SK-N-MC (cell line): Measurements from ENCODE around the gene SCART1.
"Not testable (repeated sequence)": the region's sequence is repeated elsewhere in the genome, so short reads cannot be mapped to it uniquely, and the experiment has no call there.

Experiments used
- DNase-seq: peaks from one replicate; pipeline ENCODE4 v3.0.0-alpha.2; 2011; ENCODE audit warnings: low read depth, low spot score
- H3K27ac ChIP-seq: fragments of 200-600 bp; sonication (generic); 2 replicates; pipeline ENCODE4 v1.5.1; 2016; ENCODE audit warnings: mixed run types
- H3K36me3 ChIP-seq: fragments of 200-600 bp; sonication (generic); 2 replicates; pipeline ENCODE4 v1.6.1; 2017; ENCODE audit warnings: antibody characterized with exemption, low read length, mixed read lengths; ENCODE audit not compliant: insufficient read depth
- H3K4me3 ChIP-seq: fragments of 200-600 bp; sonication (generic); 2 replicates; pipeline ENCODE4 v1.5.1; 2016
- H3K9ac ChIP-seq: fragments of 200-600 bp; sonication (generic); 2 replicates; pipeline ENCODE4 v1.8.0; 2017; ENCODE audit warnings: mixed run types, mixed read lengths; ENCODE audit not compliant: insufficient read length
- H3K9me3 ChIP-seq: fragments of 200-600 bp; sonication (generic); 2 replicates; pipeline ENCODE4 v1.6.1; 2017; ENCODE audit warnings: low read depth, mild to moderate bottlenecking, antibody characterized with exemption, low read length, moderate library complexity, mixed read lengths
- EZH2 ChIP-seq: fragments of 200-600 bp; sonication (generic); IDR thresholded peaks from one replicate; pipeline ENCODE4 v1.6.1; 2017; ENCODE audit warnings: antibody characterized with exemption
- FOXP2 ChIP-seq: optimal IDR thresholded peaks from 2 replicates; pipeline ENCODE3; 2011; ENCODE audit warnings: mild to moderate bottlenecking, moderate library complexity; ENCODE audit not compliant: insufficient read depth; ENCODE audit errors: extremely low read length, control extremely low read depth
- POLR2AphosphoS5 ChIP-seq: IDR thresholded peaks from 2 replicates; pipeline ENCODE4 v1.6.1; 2012; ENCODE audit warnings: mild to moderate bottlenecking, low read depth, low read length, borderline replicate concordance

SCART1 gene

DNA sequence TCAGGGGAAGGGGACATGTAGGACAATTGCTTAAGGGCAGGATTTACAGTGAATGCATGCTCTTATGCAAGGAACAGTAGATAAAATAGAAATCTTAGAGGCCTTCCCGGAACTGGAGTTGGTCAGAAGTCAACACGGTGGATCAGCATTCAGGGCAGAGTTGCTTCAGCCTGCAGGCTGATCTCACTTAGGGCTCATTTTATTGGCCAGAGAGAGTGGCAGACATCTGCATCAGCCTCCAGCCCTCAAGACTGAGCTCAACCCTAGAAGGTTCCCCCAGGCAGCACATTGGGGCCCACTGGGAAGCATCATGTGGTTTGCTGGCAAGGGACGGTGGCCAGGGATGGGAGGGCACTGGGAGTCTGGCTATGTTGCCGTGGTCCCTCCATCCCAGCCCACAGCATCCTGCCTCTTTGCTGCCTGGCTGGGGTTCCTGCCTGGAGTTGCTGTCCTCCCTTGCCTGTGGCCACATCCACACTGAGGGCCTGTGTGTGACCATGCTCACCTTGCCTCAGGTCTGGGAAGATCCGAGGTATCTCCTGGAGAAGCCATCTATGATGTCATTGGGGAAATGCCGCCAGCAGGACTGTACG lies 13.0 kb downstream of the SCART1 start:
- H3K9ac ChIP-seq, result no peak overlapping the region
- no peak for DNase-seq
- no peaks in the 10 kb centered on the region for H3K9me3 ChIP-seq
- no peak overlapping the region for H3K4me3 ChIP-seq
- TF ChIP-seq EZH2 (no peak), POLR2AphosphoS5 (no peak), FOXP2 (no peak)
- H3K27ac ChIP-seq, result no peak overlapping the region
- H3K36me3 ChIP-seq, result no peaks in the 10 kb centered on the region

DNA sequence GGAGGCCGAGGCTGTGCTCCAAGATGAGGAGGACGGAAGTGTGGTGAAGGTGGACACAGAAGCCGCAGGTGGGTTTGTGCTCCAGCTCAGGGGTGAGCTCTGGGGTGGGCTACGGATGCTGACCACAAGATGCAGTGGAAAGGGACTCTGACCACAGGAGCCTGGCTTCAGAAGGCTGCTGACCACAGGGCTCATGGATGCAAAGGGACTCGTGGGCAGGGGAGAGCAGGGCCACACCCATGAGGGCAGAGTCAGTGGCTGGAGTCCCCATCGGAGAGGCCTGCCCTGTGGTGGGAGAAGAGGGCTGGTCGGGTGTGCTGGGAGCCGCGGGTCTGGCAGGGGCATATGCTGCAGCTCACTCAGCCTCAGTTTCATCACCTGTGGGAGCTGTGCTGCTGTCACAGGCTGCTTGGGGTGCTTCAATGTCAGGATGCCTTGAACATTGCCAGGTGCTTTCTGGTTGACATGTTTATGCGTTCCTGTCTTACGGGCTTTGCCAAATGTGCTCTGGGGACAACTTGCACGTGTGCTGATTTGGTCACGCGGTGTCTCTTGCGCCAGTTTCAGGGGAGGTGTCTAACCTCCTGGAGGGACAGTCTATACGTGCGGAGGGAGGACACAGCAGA lies 13.7 kb downstream of the SCART1 start:
- no peak for DNase-seq
- H3K9ac ChIP-seq, result no peak overlapping the region
- no peak overlapping the region for H3K4me3 ChIP-seq
- H3K27ac ChIP-seq, result no peak overlapping the region
- TF ChIP-seq FOXP2, result no peak
- TF ChIP-seq POLR2AphosphoS5, result no peak
- no peak for TF ChIP-seq EZH2
- H3K9me3 ChIP-seq, result no peaks in the 10 kb centered on the region
- no peaks in the 10 kb centered on the region for H3K36me3 ChIP-seq

DNA sequence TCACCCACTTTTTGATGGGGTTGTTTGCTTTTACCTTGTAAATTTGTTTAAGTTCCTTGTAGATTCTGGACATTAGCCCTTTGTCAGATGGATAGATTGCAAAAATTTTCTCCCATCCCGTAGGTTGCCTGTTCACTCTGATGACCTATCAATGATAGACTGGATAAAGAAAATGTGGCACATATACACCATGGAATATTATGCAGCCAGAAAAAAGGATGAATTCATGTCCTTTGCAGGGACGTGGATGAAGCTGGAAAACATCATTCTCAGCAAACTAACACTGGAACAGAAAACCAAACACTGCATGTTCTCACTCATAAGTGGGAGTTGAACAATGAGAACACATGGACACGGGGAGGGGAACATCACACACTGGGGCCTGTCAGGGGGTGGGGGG lies 15.5 kb downstream of the SCART1 start:
- DNase-seq, H3K27ac ChIP-seq, H3K9ac ChIP-seq, H3K9me3 ChIP-seq, H3K36me3 ChIP-seq, H3K4me3 ChIP-seq: not testable (repeated sequence)

- no peak for TF ChIP-seq FOXP2
- TF ChIP-seq POLR2AphosphoS5, result no peak
- TF ChIP-seq EZH2, result no peak
- no peak overlapping the region for H3K4me3 ChIP-seq
- no peak overlapping the region for H3K27ac ChIP-seq
- no peak overlapping the region for H3K9ac ChIP-seq
- no peaks in the 10 kb centered on the region for H3K9me3 ChIP-seq
- DNase-seq, result no peak
- H3K36me3 ChIP-seq, result no peaks in the 10 kb centered on the region
These were observed 17.8 kb downstream of the SCART1 start for GRCh38 chr10:133471300-133472109.

- Histone ChIP-seq H3K36me3 (no peaks in the 10 kb centered on the region), H3K27ac (no peak overlapping the region), H3K4me3 (no peak overlapping the region), H3K9ac (no peak overlapping the region), H3K9me3 (no peaks in the 10 kb centered on the region)
- DNase-seq, result no peak
- TF ChIP-seq FOXP2, result no peak
- no peak for TF ChIP-seq POLR2AphosphoS5
- no peak for TF ChIP-seq EZH2
These were observed 19.5 kb downstream of the SCART1 start for GRCh38 chr10:133473270-133473669.

DNA sequence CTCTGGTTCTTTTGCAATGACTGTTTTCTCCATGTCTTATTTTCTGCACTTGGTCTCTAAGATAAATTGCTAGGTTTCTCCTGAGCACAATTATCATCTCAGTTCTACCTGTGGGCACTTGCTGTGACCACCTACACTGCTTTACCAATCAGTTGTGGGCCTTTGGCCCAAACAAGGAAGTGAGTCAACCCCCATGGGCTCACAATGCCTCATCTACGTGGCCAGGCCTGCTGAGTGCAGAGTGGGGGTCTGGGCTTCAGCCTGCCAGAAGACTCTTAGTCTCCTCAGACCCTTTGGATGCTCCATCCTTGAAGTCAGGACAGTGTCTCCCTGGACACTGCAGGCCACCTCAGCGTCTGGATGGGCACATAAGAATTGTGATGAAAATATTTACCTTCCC lies 20.3 kb downstream of the SCART1 start:
- Histone ChIP-seq H3K36me3 (no peaks in the 10 kb centered on the region), H3K9me3 (no peaks in the 10 kb centered on the region), H3K9ac (no peak overlapping the region), H3K27ac (no peak overlapping the region), H3K4me3 (no peak overlapping the region)
- TF ChIP-seq FOXP2 (no peak), POLR2AphosphoS5 (no peak), EZH2 (no peak)
- DNase-seq, result no peak

- no peak for DNase-seq
- H3K9ac ChIP-seq, result no peak overlapping the region
- no peaks in the 10 kb centered on the region for H3K9me3 ChIP-seq
- TF ChIP-seq FOXP2, result no peak
- no peak for TF ChIP-seq EZH2
- no peak for TF ChIP-seq POLR2AphosphoS5
- no peaks in the 10 kb centered on the region for H3K36me3 ChIP-seq
- no peak overlapping the region for H3K27ac ChIP-seq
- no peak overlapping the region for H3K4me3 ChIP-seq
These were observed 21.1 kb downstream of the SCART1 start for GRCh38 chr10:133474665-133475424.

DNA sequence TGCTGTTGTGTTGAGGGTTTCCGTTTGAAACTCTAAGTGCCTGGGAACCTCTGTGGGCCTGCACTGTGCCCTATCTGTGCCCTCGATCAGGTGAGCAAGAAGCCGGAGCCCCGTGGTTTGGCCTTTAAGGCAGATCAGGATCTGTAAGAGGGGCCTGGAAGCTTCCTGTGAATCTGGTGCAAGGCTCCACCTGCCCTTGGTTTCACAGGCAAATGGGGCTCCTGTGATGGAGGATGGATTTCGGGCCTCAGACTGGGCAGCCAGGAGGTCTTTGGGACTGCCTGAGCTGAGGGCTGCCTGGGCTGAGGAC lies 21.6 kb downstream of the SCART1 start:
- no peaks in the 10 kb centered on the region for H3K9me3 ChIP-seq
- H3K4me3 ChIP-seq, result no peak overlapping the region
- DNase-seq, result no peak
- TF ChIP-seq FOXP2 (no peak), POLR2AphosphoS5 (no peak), EZH2 (no peak)
- no peaks in the 10 kb centered on the region for H3K36me3 ChIP-seq
- no peak overlapping the region for H3K9ac ChIP-seq
- no peak overlapping the region for H3K27ac ChIP-seq
